Stimulated activated CD4-positive, alpha-beta T cell treated with anti-CD3 and anti-CD28 coated beads, Interleukin-2, amount 100 ng/mL, for 4 hours (primary cell): ENCODE results near the gene NECAB3.

Experiments used
- DNase-seq: peaks from one replicate; pipeline ENCODE4 v3.0.0-alpha.2; 2020; ENCODE audit warnings: low read depth

Gene NECAB3

DNA sequence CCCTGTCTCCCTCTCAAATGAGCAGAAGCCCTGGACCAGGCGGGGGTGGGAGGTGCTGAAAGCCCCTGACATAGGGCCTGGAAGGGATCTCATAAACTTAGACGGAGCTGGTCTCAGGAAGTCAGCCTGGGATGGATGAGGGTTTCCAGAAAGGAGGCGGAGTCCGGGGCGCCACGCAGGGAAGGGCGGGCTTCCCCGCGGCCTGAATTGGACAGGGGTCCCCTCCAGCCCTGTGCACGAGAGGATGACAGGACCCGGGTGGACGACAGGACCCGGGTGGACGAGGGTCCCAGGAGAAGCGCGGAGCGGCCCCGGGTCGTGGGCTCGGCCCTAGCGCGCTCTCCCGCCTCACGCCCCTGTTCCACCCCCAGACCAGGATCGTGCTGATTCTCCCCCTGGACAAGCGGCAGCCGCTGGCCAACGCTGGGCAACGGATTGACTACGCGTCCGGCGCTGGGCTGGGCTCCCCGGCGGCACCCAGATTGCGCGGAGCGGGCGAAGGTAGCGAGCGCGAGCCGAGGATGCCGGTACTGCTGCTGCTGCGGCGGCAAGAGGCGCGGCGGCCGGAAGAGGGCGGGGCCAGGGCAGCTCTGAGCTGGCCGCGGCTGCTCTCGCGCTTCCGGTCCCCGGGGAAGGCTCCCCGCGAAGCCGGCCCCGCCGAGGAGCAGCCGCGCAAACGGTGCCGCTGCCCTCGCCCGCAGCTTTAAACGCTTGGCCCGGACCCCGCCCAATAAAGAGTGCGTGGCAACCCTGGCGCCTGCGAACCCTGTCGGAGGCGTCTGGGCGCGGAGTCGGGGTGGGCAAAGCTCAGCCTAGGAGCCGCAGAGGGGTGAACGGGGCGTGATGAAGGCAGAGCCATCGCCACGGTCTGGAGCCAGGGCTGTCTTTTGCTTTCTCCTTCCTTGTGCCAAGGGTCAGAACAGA is 10.8 kb downstream of the NECAB3 start:
- DNase-seq, result peak; percentile 70

DNA sequence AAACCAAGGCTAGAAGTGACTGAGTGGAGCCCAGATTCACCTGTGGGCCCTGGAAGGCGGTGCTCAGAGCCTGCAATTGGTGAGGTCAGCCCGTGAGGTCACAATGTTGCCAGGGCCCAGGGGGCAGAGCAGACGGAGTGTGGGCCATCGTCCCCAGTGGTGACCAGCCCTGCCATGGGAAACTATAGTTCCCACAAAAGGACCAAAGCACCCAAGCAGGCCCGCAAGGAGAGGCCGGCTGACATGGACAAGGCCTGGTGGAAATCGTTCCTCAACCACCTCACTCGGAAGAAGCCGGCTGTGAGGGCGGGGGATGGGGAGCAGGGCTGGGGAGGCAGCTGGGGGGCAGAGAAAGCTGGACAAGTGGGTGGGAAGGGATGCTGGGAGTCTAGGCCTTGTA is 12.1 kb downstream of the NECAB3 start, which contains the start of gene C20orf144:
TSS of gene C20orf144 (plus strand) at position 156 of the 400 bp plus-strand sequence. CDS start at position 175, 19 bp downstream.
- DNase-seq, result no peak

GRCh38 chr20:33660685-33661058 is 13.6 kb downstream of the NECAB3 start:
- no peak for DNase-seq

DNA sequence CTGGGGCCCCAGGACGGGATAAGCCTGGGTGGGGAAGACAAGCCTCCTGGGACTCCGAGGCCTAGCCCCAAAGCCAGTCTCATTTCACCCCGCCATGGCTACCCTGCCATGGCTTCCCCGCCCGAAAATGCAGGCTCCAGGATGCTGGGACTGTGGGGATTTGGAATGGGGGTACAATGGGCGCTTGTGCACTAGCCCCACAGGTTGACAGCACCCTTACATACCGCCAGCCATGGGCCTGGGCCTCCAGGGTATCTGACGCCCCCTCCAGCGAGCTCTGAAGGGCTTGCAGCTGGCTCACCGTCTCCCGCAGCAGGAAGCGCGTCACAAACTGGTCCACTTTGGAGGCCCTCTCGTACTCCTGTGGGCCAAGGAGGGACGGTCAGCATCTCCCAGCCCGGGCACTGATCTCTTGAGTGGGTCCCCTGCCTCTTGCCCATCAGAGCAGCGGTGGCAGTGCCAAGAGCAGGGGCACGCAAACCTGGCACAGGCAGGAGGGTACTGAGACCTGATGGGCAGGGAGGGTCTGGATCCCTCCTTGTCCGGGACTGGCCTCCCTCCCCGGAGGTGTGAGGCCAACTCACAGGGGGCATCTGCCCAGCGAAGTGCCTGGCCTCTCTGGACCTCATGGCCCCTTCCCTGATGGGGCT is 14.1 kb downstream of the NECAB3 start:
- no peak for DNase-seq

- no peak for DNase-seq
Measured at GRCh38 chr20:33659341-33660034, 14.7 kb downstream of the NECAB3 start.

GRCh38 chr20:33658929-33659328 is 15.3 kb downstream of the NECAB3 start:
- DNase-seq, result no peak

GRCh38 chr20:33658510-33658909 is 15.7 kb downstream of the NECAB3 start:
- no peak for DNase-seq

- DNase-seq, result no peak
Measured at GRCh38 chr20:33657704-33658095, 16.5 kb downstream of the NECAB3 start.

- no peak for DNase-seq
Measured at GRCh38 chr20:33656783-33657703, 17.2 kb downstream of the NECAB3 start.

DNA sequence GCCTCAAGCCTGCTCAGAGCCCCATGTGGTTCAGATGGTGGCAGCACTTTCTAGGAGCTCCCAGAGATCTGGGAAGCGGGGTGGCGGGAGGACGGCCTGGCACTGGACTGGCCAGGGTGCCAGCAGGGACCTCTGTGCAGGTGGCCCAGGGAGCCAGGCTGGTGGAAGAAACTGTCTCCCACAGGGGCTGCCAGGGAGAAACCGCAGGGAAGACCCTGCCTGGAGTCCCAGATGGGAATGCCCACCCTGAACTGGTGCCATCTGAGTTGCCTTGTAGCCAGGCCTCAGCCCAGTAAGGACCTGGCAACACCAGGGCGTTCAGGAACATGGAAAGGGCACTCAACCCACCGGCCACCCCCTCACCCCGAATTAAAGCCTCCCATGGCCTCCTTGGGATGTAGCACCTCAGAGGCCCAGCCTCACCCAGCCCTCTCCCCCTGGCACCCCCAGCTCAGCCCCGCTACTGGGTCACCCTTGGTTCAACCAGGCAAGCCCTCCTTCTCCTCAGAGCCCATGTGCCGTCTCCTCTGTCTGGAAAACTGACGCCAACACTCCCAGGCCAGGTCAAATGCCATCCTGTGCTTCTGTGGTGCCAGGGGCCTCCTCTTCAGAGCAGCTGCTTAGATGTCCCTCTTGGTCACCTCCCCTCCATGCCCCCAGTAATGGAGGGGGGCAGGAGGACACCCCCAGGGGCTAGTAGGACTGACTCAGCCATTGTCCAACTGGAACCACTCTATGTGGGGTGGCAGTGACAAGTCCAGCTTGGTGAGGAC is 18.0 kb downstream of the NECAB3 start:
- DNase-seq, result no peak

- no peak for DNase-seq
Measured at GRCh38 chr20:33655164-33655563, 19.1 kb downstream of the NECAB3 start.

DNA sequence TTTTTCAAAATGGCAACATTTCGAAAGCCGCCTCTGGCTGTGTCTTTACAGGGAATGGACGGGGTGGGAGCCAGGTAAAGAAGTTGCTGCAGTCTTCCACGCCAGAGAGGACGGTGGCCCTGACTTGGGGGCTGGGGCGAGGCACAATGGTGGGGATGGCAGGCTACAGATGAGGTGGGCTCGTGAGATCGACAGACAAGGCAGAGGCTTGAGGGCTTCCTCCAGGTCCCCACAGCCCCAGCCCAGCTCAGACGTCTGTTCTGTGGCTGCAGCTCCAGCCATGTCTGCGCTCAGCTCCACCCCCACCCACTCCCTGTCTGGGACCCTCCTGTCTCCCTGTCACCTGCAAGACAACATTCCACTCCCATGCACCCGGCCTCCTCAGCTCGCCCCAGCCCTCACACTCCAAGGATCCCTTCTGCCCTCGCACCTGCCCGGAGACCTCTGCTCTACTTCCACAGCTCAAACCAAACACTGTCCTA is 19.5 kb downstream of the NECAB3 start:
- no peak for DNase-seq

DNA sequence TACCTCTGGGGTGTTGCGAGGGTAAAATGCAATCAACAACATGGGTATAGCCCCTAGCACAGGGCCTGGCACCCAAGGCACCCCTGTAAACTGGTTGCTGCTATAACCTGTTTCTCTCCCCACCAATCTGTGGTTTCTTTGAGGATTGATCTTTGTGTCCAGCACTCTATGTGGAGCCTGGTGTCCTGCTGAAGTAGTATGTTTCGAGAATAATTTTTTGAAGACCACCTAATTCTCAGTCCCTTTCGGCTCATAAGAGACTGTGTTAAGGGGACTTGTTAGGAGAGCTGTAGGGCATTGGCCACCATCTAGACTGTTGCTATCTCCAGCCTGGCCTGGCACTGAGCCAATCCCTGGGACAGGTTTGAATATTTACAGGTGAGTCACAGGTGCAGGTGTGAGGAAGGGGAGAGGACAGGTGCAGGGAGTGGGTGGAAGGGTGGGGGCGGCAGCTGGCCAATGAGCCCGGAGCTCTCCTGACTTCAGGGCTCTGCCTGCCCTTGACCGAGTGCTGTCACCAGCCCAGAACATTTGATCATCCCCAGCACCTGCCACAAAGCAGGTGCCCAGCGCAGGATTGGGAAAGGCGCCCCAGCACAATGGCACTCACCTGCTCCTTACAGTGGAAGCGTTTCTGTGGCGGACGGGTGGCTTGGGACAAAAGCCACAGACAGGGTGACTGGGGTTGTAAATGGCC is 20.2 kb downstream of the NECAB3 start:
- DNase-seq, result no peak

DNA sequence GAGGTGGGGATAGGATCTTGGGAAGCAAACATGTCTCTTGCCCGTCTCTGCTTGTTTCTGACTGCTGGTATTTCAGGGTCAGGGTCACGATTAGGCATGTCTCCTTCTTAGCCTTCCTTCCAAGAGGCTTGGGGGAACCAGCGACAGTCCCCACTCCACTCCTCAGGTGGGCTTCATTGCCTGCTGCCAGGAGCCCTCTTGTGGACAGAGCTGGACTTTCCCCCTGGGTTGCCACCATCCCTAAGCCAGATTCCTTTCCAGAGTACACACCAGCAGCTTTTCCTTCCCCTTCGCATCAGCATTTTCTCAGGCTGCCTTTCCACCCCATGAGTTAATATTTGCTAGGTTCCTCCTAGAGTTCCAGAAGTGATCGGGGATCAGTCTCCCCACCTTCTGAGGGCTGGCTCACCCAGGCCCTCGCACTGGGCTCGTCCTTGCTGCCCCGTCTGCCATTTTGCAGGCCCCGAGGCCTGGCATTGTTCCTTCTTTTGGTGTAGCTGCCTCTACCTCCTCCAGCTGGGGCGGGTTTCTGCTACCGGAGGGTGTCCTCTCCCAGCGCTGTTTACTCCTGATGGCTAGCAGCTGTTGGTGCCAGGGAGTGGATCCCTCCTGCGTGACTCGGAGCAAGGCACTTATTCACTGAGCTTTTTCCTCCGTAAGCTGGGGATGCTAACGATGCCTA is 20.9 kb downstream of the NECAB3 start:
- DNase-seq, result no peak

- no peak for DNase-seq
Measured at GRCh38 chr20:33651562-33652048, 22.6 kb downstream of the NECAB3 start.

DNA sequence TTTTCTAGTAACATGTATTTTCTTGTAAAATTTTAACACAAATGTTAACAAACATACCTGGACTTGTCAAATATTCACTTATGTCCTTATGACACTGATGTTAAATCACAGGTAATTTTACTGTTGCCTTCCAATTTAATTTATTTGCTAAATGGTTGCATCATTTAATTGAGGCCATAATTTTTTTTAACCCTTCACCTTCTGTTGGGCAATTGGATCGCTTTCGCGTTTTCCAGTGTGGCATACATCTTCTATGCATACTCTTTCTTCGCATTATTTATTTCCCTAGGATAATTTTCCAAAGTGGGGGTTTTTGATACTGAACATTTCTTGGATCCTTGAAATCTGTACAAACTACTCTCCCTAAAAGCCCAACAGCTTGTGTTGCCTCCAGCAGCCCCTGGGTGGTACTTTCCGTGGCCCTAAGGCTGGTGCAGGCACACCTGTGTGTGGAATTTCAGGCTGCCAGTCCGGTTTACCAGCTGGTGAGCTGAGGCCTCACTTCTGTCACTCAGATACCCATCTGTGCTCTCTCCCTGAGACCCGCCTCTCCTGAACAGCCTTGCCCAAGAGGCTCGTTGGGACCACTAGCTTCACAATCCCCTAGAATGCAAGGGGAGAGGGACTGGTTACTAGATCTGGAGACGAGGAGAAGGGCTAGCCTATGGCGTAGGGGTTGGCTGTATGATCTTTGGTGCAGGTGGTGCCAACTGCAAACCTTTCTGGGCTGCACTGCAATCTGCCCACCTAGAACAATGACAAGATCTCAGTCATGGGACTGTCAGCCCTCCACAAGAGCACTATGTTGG is 23.3 kb downstream of the NECAB3 start:
- no peak for DNase-seq

DNA sequence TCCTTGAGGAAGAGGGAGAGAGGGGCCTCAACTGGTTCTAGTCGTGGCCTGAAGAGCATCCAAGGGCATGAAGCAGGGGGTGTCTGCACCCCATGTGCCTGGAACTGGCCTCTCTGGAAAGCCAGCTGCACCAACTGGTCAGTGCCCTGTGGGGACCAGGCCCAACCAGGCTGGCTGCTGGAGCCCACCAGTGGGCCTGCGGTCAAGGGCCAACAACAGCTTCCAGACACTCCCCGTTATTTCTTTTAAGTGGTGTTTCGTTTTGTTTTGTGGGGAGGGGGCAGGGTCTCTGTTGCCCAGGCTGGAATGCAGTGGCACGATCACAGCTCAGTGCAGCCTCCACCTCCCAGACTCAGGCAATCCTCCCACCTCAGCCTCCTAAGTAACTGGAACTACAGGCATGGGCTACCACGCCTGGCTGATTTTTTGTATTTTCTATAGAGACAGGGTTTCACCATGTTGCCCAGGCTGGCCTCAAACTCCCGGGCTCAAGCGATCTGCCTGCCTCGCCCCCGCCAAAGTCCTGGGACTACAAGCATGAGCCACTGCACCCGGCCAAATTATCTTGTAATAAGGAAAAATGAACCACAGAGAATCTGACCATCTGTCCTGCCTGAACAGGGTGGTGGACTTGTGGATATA is 24.0 kb downstream of the NECAB3 start:
- DNase-seq, result no peak

DNA sequence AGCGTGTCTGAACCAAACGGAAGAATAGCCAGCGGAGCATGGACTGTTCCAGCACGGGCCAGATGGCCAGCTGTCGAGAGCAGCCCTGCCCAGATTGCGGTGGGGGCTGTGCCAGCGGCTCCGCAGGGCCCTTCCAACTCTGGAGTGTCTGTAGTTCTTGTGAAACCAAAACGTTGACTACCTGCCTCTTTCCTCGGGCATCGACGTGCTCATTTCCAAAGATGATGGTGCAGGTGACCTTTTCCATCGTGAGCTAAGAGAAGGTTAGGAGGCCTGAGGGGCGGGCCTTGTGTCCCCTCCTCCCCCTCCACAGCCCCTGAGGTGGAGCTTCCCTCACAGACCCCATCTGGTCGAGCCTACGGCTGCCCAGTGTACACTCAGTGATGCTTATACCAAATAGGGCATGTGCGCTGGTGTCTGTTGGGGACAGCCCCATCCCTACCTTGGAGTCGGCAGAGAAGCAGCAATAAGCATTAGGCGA is 25.0 kb downstream of the NECAB3 start:
- no peak for DNase-seq
